HEK293T (cell line): ENCODE results near the gene HMX3.

Source experiments
- CTCF ChIA-PET: fragments of 350-600 bp; formaldehyde crosslinking; extraction: SDS; loops from one replicate; lab custom pipeline; 2021; ENCODE audit warnings: antibody characterized with exemption, inconsistent platforms; lab: Yijun Ruan, JAX
- POLR2A ChIA-PET: fragments of 350-600 bp; formaldehyde crosslinking; extraction: SDS; loops from one replicate; lab custom pipeline; 2020; ENCODE audit warnings: antibody characterized with exemption, inconsistent platforms; lab: Yijun Ruan, JAX
- DNase-seq: peaks from one replicate; pipeline ENCODE4 v3.0.0; 2012; ENCODE audit warnings: mixed read lengths; ENCODE audit errors: extremely low spot score
- ARNT ChIP-seq: fragments of 450-650 bp; IDR thresholded peaks from 2 replicates; pipeline ENCODE4 v1.6.1; 2017; ENCODE audit warnings: mild to moderate bottlenecking
- BHLHE40 ChIP-seq: fragments of 450-650 bp; IDR thresholded peaks from 2 replicates; pipeline ENCODE4 v1.6.1; 2016; ENCODE audit warnings: mild to moderate bottlenecking, moderate library complexity, borderline replicate concordance
- CTBP1 ChIP-seq: fragments of 450-650 bp; IDR thresholded peaks from 2 replicates; pipeline ENCODE4 v1.6.1; 2016; ENCODE audit warnings: borderline replicate concordance
- ELF4 ChIP-seq: fragments of 450-650 bp; IDR thresholded peaks from 2 replicates; pipeline ENCODE4 v1.6.1; 2017; ENCODE audit warnings: antibody characterized with exemption
- FOXA1 ChIP-seq: fragments of 450-650 bp; IDR thresholded peaks from 2 replicates; pipeline ENCODE4 v1.6.1; 2016; ENCODE audit warnings: mild to moderate bottlenecking
- FOXK2 ChIP-seq: fragments of 450-650 bp; IDR thresholded peaks from 2 replicates; pipeline ENCODE4 v1.6.1; 2016; ENCODE audit warnings: mild to moderate bottlenecking
- FOXM1 ChIP-seq: fragments of 450-650 bp; IDR thresholded peaks from 2 replicates; pipeline ENCODE4 v1.6.1; 2017; ENCODE audit warnings: mild to moderate bottlenecking, borderline replicate concordance
- HDGF ChIP-seq: fragments of 450-650 bp; IDR thresholded peaks from 2 replicates; pipeline ENCODE4 v1.6.1; 2017; ENCODE audit warnings: antibody characterized with exemption, borderline replicate concordance
- L3MBTL2 ChIP-seq: fragments of 450-650 bp; conservative IDR thresholded peaks from 2 replicates; pipeline ENCODE4 v1.6.1; 2016; ENCODE audit warnings: mild to moderate bottlenecking
- LEF1 ChIP-seq: fragments of 450-650 bp; IDR thresholded peaks from 2 replicates; pipeline ENCODE4 v1.6.1; 2017; ENCODE audit warnings: mild to moderate bottlenecking, borderline replicate concordance
- NFRKB ChIP-seq: fragments of 450-650 bp; IDR thresholded peaks from 2 replicates; pipeline ENCODE4 v1.6.1; 2016; ENCODE audit warnings: mild to moderate bottlenecking, moderate library complexity
- SP1 ChIP-seq: fragments of 450-650 bp; IDR thresholded peaks from 2 replicates; pipeline ENCODE4 v1.6.1; 2017
- SUZ12 ChIP-seq: fragments of 450-650 bp; IDR thresholded peaks from 2 replicates; pipeline ENCODE4 v1.6.1; 2016; ENCODE audit warnings: mild to moderate bottlenecking
- TARDBP ChIP-seq: fragments of 450-650 bp; IDR thresholded peaks from 2 replicates; pipeline ENCODE4 v1.6.1; 2016
- ZNF384 ChIP-seq: fragments of 450-650 bp; IDR thresholded peaks from 2 replicates; pipeline ENCODE4 v1.6.1; 2016
- TF ChIP-seq, protein P1 (sequence below): fragments of 450-650 bp; IDR thresholded peaks from 2 replicates; pipeline ENCODE4 v1.6.1; 2016

HMX3 gene

DNA sequence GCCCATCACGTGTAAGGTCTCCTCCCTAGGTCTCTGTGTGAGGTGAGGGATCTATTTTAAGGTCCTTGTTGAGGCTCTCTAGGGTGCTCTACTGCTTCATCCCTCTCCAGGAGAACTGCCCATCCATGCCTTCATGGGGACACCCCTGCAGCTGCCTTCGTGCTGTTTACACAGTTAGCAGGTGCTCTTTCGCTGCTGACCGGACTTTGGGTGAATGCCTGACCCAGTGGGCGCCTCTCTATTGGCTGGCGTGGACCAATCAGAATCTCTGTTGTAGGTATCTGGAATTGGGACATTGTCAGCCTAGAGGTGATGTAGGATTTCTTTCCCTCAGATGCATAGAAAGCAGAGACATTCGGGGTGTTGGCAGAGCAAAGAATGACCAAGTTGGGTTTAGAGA is 38.7 kb upstream of the HMX3 start:
- POLR2A ChIA-PET, result no interaction called here
- no peak for DNase-seq
- CTCF ChIA-PET, result no interaction called here
- TF ChIP-seq ELF4 (no peak), NFRKB (no peak), ARNT (no peak), ZNF384 (no peak), LEF1 (no peak), TARDBP (no peak), CTBP1 (no peak), FOXK2 (no peak), BHLHE40 (no peak), FOXA1 (no peak), HDGF (no peak), SP1 (no peak), FOXM1 (no peak), SUZ12 (no peak)
- TF ChIP-seq, protein P1, sequence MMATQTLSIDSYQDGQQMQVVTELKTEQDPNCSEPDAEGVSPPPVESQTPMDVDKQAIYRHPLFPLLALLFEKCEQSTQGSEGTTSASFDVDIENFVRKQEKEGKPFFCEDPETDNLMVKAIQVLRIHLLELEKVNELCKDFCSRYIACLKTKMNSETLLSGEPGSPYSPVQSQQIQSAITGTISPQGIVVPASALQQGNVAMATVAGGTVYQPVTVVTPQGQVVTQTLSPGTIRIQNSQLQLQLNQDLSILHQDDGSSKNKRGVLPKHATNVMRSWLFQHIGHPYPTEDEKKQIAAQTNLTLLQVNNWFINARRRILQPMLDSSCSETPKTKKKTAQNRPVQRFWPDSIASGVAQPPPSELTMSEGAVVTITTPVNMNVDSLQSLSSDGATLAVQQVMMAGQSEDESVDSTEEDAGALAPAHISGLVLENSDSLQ, result no peak

DNA sequence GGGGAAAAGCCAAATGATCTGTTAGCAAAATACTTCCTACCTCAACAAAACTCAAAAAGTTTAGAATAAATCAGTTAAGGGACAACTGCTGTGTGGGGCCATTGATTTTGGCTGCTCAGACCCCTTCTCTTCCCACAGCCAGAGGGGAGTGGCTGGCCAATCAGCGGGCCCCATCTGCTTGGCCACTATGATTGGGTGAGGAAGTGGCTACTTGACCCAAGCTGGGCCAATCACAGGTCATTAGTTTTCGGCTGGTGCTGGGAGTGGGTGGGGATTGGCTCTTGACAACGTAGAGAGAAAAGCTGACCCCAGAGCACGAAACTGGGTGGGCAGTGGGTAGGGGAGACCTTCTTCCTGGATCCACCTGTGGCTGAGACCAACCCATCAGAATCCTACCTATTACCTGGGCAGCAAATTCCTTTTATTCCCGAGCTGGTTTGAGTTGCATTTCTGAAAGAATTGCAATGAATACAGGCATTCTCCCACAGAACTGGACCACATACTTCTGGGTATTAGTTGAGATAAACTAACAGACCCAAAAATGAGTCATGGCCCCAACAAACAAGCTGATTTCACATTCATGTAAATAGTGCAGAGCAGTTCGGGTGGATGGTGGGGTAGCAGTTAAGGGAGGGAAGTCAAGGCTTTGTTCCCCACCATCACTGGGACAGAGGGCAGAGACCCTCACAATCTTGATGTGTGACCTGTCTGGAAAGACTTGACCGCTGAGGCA is 35.6 kb upstream of the HMX3 start:
- ChIA-PET POLR2A (no interaction called here), CTCF (no interaction called here)
- DNase-seq, result no peak
- TF ChIP-seq FOXK2 (no peak), L3MBTL2 (no peak), SUZ12 (no peak), FOXA1 (no peak), HDGF (no peak), LEF1 (no peak), TARDBP (no peak), BHLHE40 (no peak), CTBP1 (no peak), ARNT (no peak), ELF4 (no peak), ZNF384 (no peak)
- TF ChIP-seq, protein P1, result no peak

DNA sequence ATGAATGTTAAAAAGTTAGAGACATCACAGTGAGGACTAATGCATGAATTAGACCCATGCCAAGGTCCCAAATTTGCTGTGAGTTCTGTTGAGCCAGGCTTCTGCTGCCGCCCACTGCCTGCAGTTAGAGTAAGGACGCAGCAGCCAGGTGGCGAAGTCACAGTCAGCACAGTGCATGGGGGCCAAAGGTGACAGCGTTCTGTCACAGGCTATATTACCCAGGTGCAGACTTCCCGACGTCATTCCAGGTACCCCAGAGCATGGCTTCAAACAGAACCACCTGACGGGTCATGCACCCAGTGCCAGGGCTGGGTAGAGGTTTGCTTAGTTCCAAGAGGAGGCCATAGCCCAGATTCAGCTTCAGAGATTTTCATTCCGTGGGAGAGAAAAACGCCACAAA is 33.9 kb upstream of the HMX3 start:
- ChIA-PET CTCF (interaction anchor here (0.9 kb wide), 1 partner anchor 31 kb away, joined by 4 read pairs; no protein-coding TSS in a partner anchor), POLR2A (interaction anchor here (1.4 kb wide), 1 partner anchor 52 kb away, joined by 5 read pairs; the partner anchor contains the start of gene BUB3)
- TF ChIP-seq FOXM1, result no peak
- no peak for TF ChIP-seq BHLHE40
- TF ChIP-seq L3MBTL2, result no peak
- TF ChIP-seq LEF1, result no peak
- TF ChIP-seq ELF4, result no peak
- TF ChIP-seq ZNF384, result no peak
- no peak for TF ChIP-seq FOXA1
- no peak for TF ChIP-seq ARNT
- no peak for TF ChIP-seq TARDBP
- TF ChIP-seq NFRKB, result no peak
- no peak for TF ChIP-seq SUZ12
- TF ChIP-seq CTBP1, result no peak
- TF ChIP-seq, protein P1, result no peak
- no peak for TF ChIP-seq HDGF
- no peak for TF ChIP-seq FOXK2
- TF ChIP-seq SP1, result no peak
- no peak for DNase-seq

DNA sequence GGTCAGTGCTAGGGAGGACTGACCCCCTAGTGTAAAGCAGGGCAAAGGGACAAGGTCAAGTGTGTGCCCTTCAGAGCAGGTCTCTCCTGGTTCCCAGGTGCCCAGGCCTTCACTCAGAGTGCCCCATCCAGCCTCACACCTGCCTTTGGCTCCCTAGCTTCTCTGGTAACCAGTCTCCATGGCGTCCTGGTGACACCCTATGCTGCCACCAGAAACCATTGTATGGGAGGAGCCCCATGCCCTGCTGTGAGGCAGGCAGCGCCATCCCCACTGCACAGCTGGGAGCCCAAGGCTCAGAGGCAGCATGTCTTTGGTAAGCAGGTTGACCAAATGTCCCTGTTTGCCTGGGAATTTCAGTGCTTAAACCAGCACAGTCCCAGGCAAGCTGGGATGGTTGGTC is 33.1 kb upstream of the HMX3 start:
- CTCF ChIA-PET, result interaction anchor here (0.9 kb wide), 1 partner anchor 30 kb away, joined by 4 read pairs; no protein-coding TSS in a partner anchor
- TF ChIP-seq, protein P1, result no peak
- no peak for TF ChIP-seq L3MBTL2
- TF ChIP-seq FOXA1, result no peak
- TF ChIP-seq SP1, result no peak
- TF ChIP-seq ELF4, result no peak
- TF ChIP-seq ZNF384, result no peak
- TF ChIP-seq FOXK2, result no peak
- TF ChIP-seq NFRKB, result no peak
- no peak for TF ChIP-seq FOXM1
- no peak for TF ChIP-seq ARNT
- no peak for TF ChIP-seq HDGF
- TF ChIP-seq SUZ12, result no peak
- no peak for TF ChIP-seq CTBP1
- TF ChIP-seq BHLHE40, result no peak
- no peak for TF ChIP-seq LEF1
- TF ChIP-seq TARDBP, result no peak
- no peak for DNase-seq
- POLR2A ChIA-PET, result interaction anchor here (1.4 kb wide), 1 partner anchor 51 kb away, joined by 5 read pairs; the partner anchor contains the start of gene BUB3

DNA sequence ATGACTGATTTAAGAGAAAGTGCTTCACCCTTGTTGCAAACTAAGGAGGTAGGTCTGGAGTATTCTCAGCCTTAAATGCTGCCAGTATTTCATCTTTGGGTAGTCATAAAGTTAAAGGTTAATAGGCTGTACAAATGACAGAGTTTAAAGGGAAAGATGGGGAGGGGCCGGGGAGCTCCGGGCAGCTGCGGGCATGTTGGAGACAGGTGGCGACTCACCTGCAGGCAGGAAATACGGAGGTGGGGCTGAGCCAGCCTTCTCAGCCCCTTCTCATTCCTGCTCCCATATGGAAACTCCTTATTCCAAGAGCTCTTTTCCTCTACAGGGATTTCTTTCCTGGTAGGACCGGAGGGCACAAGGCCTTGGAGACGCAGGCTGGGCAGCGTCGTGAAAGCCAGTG is 31.8 kb upstream of the HMX3 start:
- ChIA-PET POLR2A (no interaction called here), CTCF (no interaction called here)
- no peak for DNase-seq
- TF ChIP-seq ARNT (no peak), HDGF (no peak), LEF1 (no peak), ZNF384 (no peak), TARDBP (no peak), CTBP1 (no peak), BHLHE40 (no peak), SUZ12 (no peak), FOXM1 (no peak), SP1 (no peak)
- TF ChIP-seq, protein P1, result no peak
